Panc1 (cell line): ENCODE results near the gene UBALD2. TPM values are rescaled to one million over a fixed set of nuclear protein-coding genes. Genes with fewer than 3 reads are reported as not detected.

Source experiments
- ATAC-seq: fragments of 200-7000 bp; cut with Tn5 transposase; 2 replicates; pipeline ENCODE4 v1.9.1; 2020; ENCODE audit warnings: mild to moderate bottlenecking, moderate library complexity
- BruUV-seq: library from RNA; stranded (reverse); fragments of 400-500 nt; replicated peaks from 2 replicates; lab custom pipeline; 2021; lab: Mats Ljungman, UMichigan
- CTCF ChIA-PET: fragments of 300-600 bp; sonication (Branson Sonifier 250); formaldehyde crosslinking; loops from one replicate; lab custom pipeline; 2022; ENCODE audit warnings: antibody characterized with exemption; lab: Charles Lee
- POLR2A ChIA-PET: fragments of 300-600 bp; sonication (Branson Sonifier 250); formaldehyde crosslinking; loops from one replicate; lab custom pipeline; 2022; ENCODE audit warnings: antibody characterized with exemption; lab: Charles Lee
- DNase-seq: peaks from one replicate; pipeline ENCODE4 v3.0.0-alpha.2; 2010; ENCODE audit warnings: low read depth, low spot score
- H3K27ac ChIP-seq: 2 replicates; pipeline ENCODE4 v1.5.1; 2011; ENCODE audit warnings: mild to moderate bottlenecking, low read length, inconsistent platforms
- H3K27me3 ChIP-seq: fragments of 200-500 bp; sonication (Bioruptor generic); 2 replicates; pipeline ENCODE4 v1.6.0; 2014; ENCODE audit warnings: low read length, inconsistent platforms; ENCODE audit not compliant: control insufficient read depth, insufficient read depth
- H3K36me3 ChIP-seq: fragments of 200-500 bp; sonication (Bioruptor generic); 2 replicates; pipeline ENCODE4 v1.5.1; 2014; ENCODE audit warnings: inconsistent platforms, mild to moderate bottlenecking, low read length, moderate library complexity; ENCODE audit not compliant: control insufficient read depth, insufficient read depth
- H3K4me1 ChIP-seq: 2 replicates; pipeline ENCODE4 v1.5.1; 2011; ENCODE audit warnings: inconsistent platforms, mild to moderate bottlenecking, low read length, moderate library complexity; ENCODE audit not compliant: control insufficient read depth, insufficient read depth
- H3K4me3 ChIP-seq, 2 experiments: 2 replicates each; pipeline ENCODE4 v1.5.1; 2011 to 2012; ENCODE audit warnings: low read depth in 2 of 2, low read length in 2 of 2, mild to moderate bottlenecking in 2 of 2, inconsistent platforms in 1 of 2, moderate library complexity in 1 of 2
- H3K9me3 ChIP-seq: fragments of 200-500 bp; sonication (Bioruptor generic); 2 replicates; pipeline ENCODE4 v1.5.1; 2014; ENCODE audit warnings: low read depth, mild to moderate bottlenecking, inconsistent platforms, low read length, moderate library complexity; ENCODE audit not compliant: control insufficient read depth, insufficient read depth
- CTCF ChIP-seq: fragments of 450-650 bp; IDR thresholded peaks from 2 replicates; pipeline ENCODE4 v1.5.1; 2017; ENCODE audit warnings: mild to moderate bottlenecking
- POLR2AphosphoS5 ChIP-seq: IDR thresholded peaks from 2 replicates; pipeline ENCODE4 v1.6.1; 2012; ENCODE audit warnings: mild to moderate bottlenecking, low read depth, low read length, moderate library complexity
- REST ChIP-seq, 2 experiments: IDR thresholded peaks; 2 replicates each; pipeline ENCODE4 v1.6.1; 2011 to 2012; ENCODE audit warnings: low read depth in 2 of 2, control low read depth in 1 of 2, low read length in 1 of 2, mild to moderate bottlenecking in 1 of 2, moderate library complexity in 1 of 2; ENCODE audit not compliant: insufficient read depth in 1 of 2
- SIN3A ChIP-seq: IDR thresholded peaks from 2 replicates; pipeline ENCODE4 v1.6.1; 2012; ENCODE audit warnings: low read depth, mild to moderate bottlenecking, low read length, moderate library complexity, borderline replicate concordance; ENCODE audit not compliant: insufficient read depth
- TCF7L2 ChIP-seq: IDR thresholded peaks from 2 replicates; pipeline ENCODE4 v1.6.1; 2011; ENCODE audit warnings: mild to moderate bottlenecking, low read depth, low read length, inconsistent platforms
- in situ Hi-C: cut with HindIII; loops from 2 replicates; pipeline ENCODE4 v1.10.0; 2016; ENCODE audit warnings: low sequenced_read_pairs, low pct_unique_long_range_greater_than_20kb
- intact Hi-C: fragments of 100-400 bp; cut with micrococcal nuclease; formaldehyde crosslinking; loops from one replicate; pipeline ENCODE4 v1.10.0; 2022; ENCODE audit not compliant: unreplicated experiment
- total RNA-seq: library from RNA; stranded (reverse); gene quantifications from one replicate; pipeline ENCODE4 v1.2.1, GENCODE V29; 2021; ENCODE audit not compliant: unreplicated experiment

Gene UBALD2
- total RNA-seq, 1 experiment from 2014 or later: 30.0 TPM

GRCh38 chr17:76236603-76237002 is 28.5 kb upstream of the UBALD2 start:
- Histone ChIP-seq H3K27ac (no peak overlapping the region), H3K9me3 (no peaks in the 10 kb centered on the region), H3K4me3 (no peak overlapping the region), H3K36me3 (no peaks in the 10 kb centered on the region), H3K27me3 (peaks cover 12% of the 10 kb centered on the region), H3K4me1 (peaks cover 4% of the 10 kb centered on the region; the same call in 1 of the 2 replicates)
- DNase-seq: no peak
- ATAC-seq: no peak
- intact Hi-C loops (no loop called here), in situ Hi-C loops (no loop called here)
- ChIA-PET CTCF (interaction anchor here (0.5 kb wide), 1 partner anchor 967 kb away, joined by 4 read pairs; no protein-coding TSS in a partner anchor), POLR2A (no interaction called here)
- no TSS peak for BruUV-seq
- TF ChIP-seq REST (IDR thresholded peaks at IDR 0.05; ENCODE audit: insufficient read depth in 1 of 2, low read depth in 2 of 2, low read length in 1 of 2): no peak
- TF ChIP-seq POLR2AphosphoS5: no peak
- TF ChIP-seq SIN3A: no peak
- no peak for TF ChIP-seq TCF7L2
- TF ChIP-seq CTCF: no peak

GRCh38 chr17:76237859-76238313 is 27.3 kb upstream of the UBALD2 start:
- ATAC-seq (no peak), DNase-seq (no peak)
- intact Hi-C loops (no loop called here), in situ Hi-C loops (no loop called here)
- CTCF ChIA-PET: interaction anchor here (0.6 kb wide), 1 partner anchor 41 kb away, joined by 4 read pairs; no protein-coding TSS in a partner anchor
- Histone ChIP-seq H3K27ac (no peak overlapping the region), H3K4me1 (peaks cover 4% of the 10 kb centered on the region; the same call in 1 of the 2 replicates), H3K9me3 (no peaks in the 10 kb centered on the region), H3K27me3 (peaks cover 12% of the 10 kb centered on the region), H3K36me3 (no peaks in the 10 kb centered on the region), H3K4me3 (no peak overlapping the region)
- no TSS peak for BruUV-seq
- POLR2A ChIA-PET: interaction anchor here (0.6 kb wide), 1 partner anchor 36 kb away, joined by 9 read pairs; no protein-coding TSS in a partner anchor
- TF ChIP-seq SIN3A: no peak

- intact Hi-C loops: no loop called here
- Histone ChIP-seq H3K4me3 (no peak overlapping the region), H3K9me3 (no peaks in the 10 kb centered on the region), H3K27me3 (peaks cover 14% of the 10 kb centered on the region), H3K36me3 (no peaks in the 10 kb centered on the region), H3K27ac (no peak overlapping the region), H3K4me1 (peaks cover 4% of the 10 kb centered on the region; the same call in 1 of the 2 replicates)
- BruUV-seq: no TSS peak
- in situ Hi-C loops: no loop called here
- DNase-seq (no peak), ATAC-seq (no peak)
- CTCF ChIA-PET: interaction anchor here (0.6 to 1.2 kb wide), 3 partner anchors 41 to 132 kb away, joined by 3 to 8 read pairs (median 5); no protein-coding TSS in a partner anchor
- TF ChIP-seq POLR2AphosphoS5 (no peak), CTCF (no peak)
- POLR2A ChIA-PET: interaction anchor here (0.7 kb wide), 1 partner anchor 24 kb away, joined by 10 read pairs; no protein-coding TSS in a partner anchor
Measured at GRCh38 chr17:76238847-76239537, 26.2 kb upstream of the UBALD2 start.
